Fibroblast of skin of abdomen (primary cell): Measurements from ENCODE around the gene ROS1.

Experiments
- DNase-seq: peaks from one replicate; pipeline ENCODE4 v3.0.0-alpha.2; 2013

Gene ROS1

GRCh38 chr6:117309069-117309468 lies 116.7 kb downstream of the ROS1 start:
- no peak for DNase-seq

- no peak for DNase-seq
Observed at GRCh38 chr6:117307655-117308054, 118.1 kb downstream of the ROS1 start.

- DNase-seq = no peak
Observed at GRCh38 chr6:117306227-117306790, 119.4 kb downstream of the ROS1 start.

- DNase-seq = no peak
Observed at GRCh38 chr6:117304446-117304845, 121.3 kb downstream of the ROS1 start.

DNA sequence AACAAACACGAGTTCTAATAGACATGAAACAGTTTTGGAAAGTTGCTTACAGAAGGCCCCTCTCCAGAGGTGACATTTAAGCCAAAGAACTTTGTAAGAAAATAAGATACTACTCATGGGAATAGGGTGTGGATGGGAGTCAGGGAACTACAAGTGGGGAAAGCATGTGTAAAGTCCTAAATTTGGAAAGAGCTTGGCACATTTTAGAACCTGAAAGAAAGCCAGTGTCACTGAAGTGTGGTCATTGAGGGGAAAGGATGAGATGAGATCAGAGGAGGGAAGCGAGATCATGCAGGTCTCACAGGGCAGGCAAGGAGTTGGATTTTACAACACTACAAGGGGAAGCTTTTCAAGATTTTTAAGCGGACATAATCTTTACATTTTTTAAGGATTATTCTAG lies 122.4 kb downstream of the ROS1 start:
- no peak for DNase-seq

DNA sequence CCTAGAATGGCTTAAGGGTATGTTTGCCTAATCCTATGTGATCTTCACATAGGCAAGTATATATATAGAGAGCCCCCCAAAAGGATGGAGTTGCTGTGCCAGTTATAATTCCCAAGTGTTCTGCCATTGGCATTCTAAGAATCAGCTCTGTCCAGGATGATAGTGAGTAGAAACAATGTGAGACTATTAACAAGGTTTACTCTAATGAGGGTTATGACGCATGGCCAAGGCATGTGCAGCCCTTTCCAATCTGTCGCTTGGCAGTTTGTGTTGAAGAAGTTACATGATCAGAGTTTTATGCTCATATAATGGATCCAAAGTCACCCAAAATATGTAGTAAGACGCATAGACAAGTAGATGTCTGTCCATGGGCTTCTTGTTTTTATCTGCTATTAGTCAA lies 126.8 kb downstream of the ROS1 start:
- no peak for DNase-seq

- DNase-seq = no peak
Observed at GRCh38 chr6:117290173-117290846, 135.4 kb downstream of the ROS1 start.

DNA sequence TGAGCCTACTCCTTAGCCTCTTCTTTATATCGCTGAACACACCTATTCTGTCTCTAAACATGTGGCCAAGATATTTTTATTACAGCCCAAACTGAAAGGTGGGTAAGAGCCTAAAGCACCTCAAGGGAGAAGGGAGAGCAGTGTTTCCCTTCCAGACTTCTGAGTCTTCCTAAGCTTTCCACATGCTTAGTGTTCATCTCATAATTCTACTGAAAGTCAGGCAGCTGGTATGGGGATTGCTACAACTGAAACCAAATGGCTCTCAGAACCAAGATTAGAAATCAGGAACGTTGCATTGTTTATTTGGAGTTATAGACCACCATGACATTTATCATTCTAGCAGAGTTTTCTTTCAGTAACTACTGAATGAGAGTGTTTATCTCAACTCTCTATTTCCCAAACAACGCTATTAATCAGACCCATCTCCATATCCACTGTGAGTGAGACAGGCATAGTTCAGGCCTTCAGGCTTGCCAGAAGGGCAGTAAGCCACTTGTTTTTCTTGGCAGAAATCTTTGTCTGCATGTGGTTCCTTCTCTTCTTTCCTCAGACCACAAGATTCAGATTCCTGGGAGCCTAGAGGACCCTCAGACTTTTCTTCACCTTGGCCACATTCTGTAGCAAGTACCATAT lies 137.5 kb downstream of the ROS1 start:
- DNase-seq = no peak

- DNase-seq = no peak
Observed at GRCh38 chr6:117280922-117281321, 144.8 kb downstream of the ROS1 start.

- no peak for DNase-seq
Observed at GRCh38 chr6:117276778-117277316, 148.9 kb downstream of the ROS1 start.

- no peak for DNase-seq
Observed at GRCh38 chr6:117275711-117276110, 150.0 kb downstream of the ROS1 start.

- DNase-seq = no peak
Observed at GRCh38 chr6:117275205-117275604, 150.5 kb downstream of the ROS1 start.

DNA sequence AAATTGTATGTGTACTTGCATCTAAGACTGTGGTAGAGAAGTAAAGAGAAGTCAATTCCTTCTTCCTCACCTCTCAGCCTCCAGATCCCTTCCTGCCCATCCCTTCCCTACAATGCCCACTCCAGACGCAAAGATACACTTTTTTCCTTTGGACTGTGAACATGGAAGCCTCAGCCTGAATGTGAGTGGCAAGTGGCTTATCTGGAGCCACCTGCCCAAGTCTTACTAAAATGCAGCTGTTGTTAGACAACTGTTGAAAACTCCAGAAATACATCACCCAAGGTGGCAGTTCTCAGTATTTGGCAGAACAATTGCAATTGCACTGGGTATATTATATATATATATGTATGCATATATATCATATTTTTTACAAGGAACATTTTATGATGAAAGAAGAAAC lies 152.9 kb downstream of the ROS1 start:
- no peak for DNase-seq

DNA sequence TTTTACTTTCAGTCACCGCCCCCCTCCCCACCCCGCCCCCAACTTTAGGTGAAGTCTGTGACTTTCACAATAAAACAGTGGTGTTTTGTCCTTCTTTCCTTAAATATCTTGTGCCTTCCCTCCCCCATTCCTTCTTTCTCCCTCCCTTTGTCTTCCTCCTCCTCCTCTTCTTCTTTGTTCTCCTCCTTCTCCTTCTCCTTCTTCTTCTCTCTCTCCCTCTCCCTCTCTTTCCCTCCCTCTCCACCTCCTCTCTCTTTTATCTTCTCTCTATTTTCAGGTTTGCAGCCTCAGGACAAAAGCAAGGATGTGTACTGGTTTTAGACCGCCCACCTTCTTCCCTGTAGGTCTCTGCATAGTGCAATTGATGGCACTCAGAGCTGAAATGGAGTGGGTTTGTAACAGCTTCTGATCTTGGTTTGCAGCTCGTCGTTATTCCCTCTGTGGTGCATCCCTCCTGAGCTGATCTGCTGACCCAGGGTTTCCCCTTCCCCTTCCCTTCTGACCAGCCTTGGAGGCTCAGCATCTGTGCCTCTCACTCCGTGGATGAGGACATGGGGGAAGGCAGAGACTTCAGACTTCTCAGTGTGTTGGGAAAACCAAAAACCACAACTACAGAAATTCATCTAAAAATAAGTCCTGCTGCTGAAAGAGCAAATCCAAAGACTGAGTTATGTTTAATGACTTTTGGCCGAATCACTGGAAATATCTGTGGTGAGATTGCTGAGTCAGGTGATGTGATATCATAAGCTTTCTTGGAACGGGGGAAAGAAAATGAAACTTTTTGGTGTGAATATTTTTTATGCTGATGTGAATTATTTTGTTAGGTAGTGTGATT lies 153.5 kb downstream of the ROS1 start:
- peak; percentile 18 for DNase-seq

DNA sequence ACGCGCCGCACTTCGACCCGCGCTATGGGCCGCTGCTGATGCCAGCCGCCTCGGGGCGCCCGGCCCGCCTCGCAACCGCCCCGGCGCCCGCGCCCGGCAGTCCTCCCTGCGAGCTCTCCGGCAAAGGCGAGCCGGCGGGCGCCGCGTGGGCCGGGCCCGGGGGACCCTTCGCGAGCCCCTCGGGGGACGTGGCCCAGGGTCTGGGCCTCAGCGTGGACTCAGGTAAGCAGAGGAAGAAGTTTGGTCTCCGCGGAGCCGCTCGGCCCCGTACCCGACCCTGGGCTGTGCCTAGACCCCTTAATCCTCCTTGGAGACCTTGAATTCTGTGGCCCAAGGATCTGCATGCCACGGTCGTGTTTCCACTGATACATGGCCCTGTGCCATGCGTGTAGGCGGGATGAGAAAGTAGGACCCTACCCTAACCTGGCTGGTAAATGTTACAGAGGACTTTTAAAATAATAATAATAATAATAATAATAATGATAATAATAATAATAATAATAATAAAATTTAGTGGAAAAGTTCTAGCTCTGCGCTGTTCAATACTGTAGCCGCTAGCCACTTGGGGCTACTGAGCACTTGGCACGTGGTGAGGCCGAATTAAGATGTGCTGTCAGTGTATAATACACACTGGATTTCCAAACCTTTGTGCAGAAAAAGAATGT lies 154.8 kb downstream of the ROS1 start:
- DNase-seq = no peak

DNA sequence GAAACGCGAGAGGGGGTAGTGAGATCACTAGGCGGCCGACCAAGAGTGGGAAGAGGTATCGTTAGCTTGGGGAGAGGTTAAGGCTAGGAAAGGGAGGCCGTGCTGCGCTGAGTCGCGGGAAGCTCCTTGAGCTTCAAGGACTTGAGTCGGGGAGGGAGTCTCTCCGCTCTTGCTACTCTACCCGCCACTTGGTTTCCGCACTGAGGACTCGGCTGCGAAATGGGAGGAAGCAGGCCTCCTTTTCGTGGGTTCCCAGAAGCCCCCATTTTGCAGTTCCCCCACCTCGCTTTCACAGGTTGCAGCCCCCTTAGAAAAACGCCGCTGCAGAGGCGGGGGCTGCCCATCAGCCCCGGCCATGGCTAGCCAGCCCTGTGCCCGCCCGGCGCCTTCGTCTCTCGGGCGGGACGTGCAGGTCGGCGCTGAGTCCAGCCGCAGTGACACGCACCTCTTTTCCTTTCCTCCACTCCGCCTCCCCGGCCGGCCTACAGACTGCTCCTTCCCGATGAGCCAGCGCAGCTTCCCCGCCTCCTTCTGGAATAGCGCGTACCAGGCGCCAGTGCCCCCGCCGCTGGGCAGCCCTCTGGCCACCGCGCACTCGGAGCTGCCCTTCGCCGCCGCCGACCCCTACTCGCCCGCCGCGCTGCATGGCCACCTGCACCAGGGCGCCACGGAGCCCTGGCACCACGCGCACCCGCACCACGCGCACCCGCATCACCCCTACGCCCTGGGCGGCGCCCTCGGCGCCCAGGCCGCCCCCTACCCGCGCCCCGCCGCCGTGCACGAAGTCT lies 155.5 kb downstream of the ROS1 start:
- DNase-seq = no peak

DNA sequence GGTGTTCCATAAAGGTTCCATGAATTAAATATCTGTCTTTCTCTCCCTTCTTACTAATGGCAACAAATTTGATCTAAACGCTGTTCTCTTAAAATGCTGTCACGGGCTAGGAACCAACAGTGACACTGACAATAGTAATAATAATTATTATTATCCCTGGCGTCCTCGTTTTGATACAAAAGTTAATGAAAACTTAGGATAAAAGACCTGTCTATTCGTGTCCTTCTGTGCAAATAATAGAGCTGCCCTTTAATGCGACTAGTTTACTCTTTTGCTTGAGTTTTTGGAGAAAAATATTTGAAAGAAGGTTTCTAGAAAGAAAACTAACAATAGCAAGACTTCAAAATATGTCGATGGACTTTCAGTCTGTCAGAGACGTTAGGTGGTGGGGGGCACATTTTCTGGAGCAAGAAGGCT lies 156.1 kb downstream of the ROS1 start:
- no peak for DNase-seq

GRCh38 chr6:117268924-117269323 lies 156.8 kb downstream of the ROS1 start:
- no peak for DNase-seq

- no peak for DNase-seq
Observed at GRCh38 chr6:117267766-117268534, 157.8 kb downstream of the ROS1 start.

GRCh38 chr6:117267054-117267347 lies 158.7 kb downstream of the ROS1 start:
- no peak for DNase-seq
